Large intestine (tissue), 3 donors: ENCODE data around the gene ZNF763. TPM values are rescaled to one million over a fixed set of nuclear protein-coding genes. Genes with fewer than 3 reads are reported as not detected.
A peak's percentile ranks its signal among the peaks of the same experiment; 100 is the strongest.

Experiments used
- DNase-seq, 2 donors: peaks; one replicate each; pipeline versions ENCODE4 v3.0.0 to v3.0.0-alpha.2; 2013
- H3K27ac ChIP-seq: one replicate; pipeline ENCODE4 v1.5.1; 2013; ENCODE audit warnings: low read length
- H3K27me3 ChIP-seq: 2 replicates; pipeline ENCODE4 v1.6.1; 2013; ENCODE audit warnings: low read length; ENCODE audit not compliant: control insufficient read depth, insufficient read depth
- H3K36me3 ChIP-seq: 2 replicates; pipeline ENCODE4 v1.6.1; 2013; ENCODE audit warnings: low read length; ENCODE audit not compliant: control insufficient read depth, insufficient read depth
- H3K4me1 ChIP-seq: one replicate; pipeline ENCODE4 v1.6.1; 2013; ENCODE audit warnings: low read length; ENCODE audit not compliant: control insufficient read depth, insufficient read depth
- H3K4me3 ChIP-seq: one replicate; pipeline ENCODE4 v1.5.1; 2013; ENCODE audit warnings: low read length
- H3K9me3 ChIP-seq: one replicate; pipeline ENCODE4 v1.6.1; 2013; ENCODE audit warnings: mild to moderate bottlenecking, low read depth, low read length, moderate library complexity; ENCODE audit not compliant: control insufficient read depth
- WGBS: methylation state at CpG from one replicate; pipeline ENCODE4 v1.1.5; 2013; ENCODE audit warnings: low lambda C conversion rate; ENCODE audit not compliant: insufficient coverage; 5-methylcytosine and 5-hydroxymethylcytosine counted together
- polyA plus RNA-seq: library from polyadenylated mRNA; unstranded; fragments of 120-200 nt; gene quantifications from one replicate; pipeline ENCODE4 v1.2.1, GENCODE V29; 2013

ZNF763 gene
- polyA plus RNA-seq, 1 donor, result 4.4 TPM

GRCh38 chr19:11970174-11970573, 5.3 kb downstream of the ZNF763 start:
- no peaks in the 10 kb centered on the region for H3K4me1 ChIP-seq
- H3K27ac ChIP-seq, result no peak overlapping the region
- H3K9me3 ChIP-seq, result peaks cover 3% of the 10 kb centered on the region
- H3K27me3 ChIP-seq, result no peaks in the 10 kb centered on the region
- H3K4me3 ChIP-seq, result no peak overlapping the region
- WGBS, result no CpG with 5 or more reads among the region's 1 CpG
- no peaks in the 10 kb centered on the region for H3K36me3 ChIP-seq
- no peak for DNase-seq

DNA sequence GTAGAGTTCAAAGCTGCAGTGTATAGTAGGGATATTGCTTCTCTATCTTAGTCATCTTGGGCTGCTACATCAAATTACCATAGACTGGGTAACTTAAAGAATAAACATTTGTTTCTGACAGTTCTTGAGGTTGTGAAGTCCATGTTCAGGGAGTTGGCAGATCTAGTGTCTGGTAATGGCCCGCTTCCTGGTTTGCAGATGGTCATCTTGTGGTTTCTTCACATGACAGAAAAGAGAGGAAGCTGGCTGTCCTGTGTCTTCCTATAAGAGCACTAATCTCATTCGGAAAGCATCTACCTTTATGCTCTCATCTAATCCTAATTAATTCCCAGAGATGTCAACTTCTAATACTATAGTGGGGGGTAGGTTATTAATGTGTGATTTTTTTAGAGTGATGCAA, 6.2 kb downstream of the ZNF763 start:
- no peak overlapping the region for H3K4me3 ChIP-seq
- H3K9me3 ChIP-seq, result peaks cover 6% of the 10 kb centered on the region
- WGBS, result no CpG with 5 or more reads among the region's 2 CpGs
- no peaks in the 10 kb centered on the region for H3K27me3 ChIP-seq
- no peak overlapping the region for H3K27ac ChIP-seq
- no peaks in the 10 kb centered on the region for H3K4me1 ChIP-seq
- H3K36me3 ChIP-seq, result no peaks in the 10 kb centered on the region
- no peak for DNase-seq

DNA sequence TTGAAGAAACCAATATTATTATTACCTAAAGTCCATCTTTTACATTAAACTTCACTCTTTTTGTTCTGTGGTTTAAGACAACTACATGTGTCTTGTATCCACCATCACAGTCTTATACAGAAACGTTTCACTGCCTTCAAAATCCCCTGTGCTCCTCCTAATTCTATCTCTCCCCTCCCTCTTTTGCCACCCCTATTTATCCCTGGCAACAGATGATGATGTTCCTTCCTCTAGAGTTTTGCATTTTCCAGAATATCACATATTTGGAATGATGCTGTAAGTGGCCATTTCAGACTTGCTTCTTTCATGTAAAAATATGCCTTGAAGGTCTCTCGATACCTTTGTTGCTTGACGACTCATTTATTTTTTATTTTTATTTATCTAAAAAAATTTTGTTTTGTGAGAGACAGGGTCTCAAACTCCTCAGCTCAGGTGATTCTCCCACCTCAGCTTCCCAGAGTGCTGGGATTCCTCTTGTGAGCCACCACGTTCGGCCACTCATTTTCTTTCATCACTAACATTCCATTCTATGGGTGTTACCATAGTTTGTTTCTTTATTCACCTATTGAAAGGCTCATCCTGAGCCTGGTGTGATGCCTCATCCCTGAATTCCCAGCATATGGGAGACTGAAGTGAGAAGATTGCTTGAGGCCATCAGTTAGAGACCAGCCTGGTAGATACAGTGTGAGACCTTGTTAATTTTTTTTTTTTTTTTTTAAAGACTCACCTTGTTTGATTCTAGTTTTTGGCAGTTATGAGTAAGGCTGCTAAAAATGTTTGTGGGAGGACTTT, 8.4 kb downstream of the ZNF763 start:
- WGBS, result 95% methylated on average over 2 of the region's 5 CpGs

GRCh38 chr19:11978492-11979100, 13.8 kb downstream of the ZNF763 start:
- Histone ChIP-seq H3K4me3 (no peak overlapping the region), H3K9me3 (peaks cover 33% of the 10 kb centered on the region), H3K4me1 (no peaks in the 10 kb centered on the region), H3K27ac (no peak overlapping the region), H3K27me3 (no peaks in the 10 kb centered on the region), H3K36me3 (peaks cover 17% of the 10 kb centered on the region)
- WGBS, result 100% methylated on average over 4 of the region's 9 CpGs
- DNase-seq, result no peak

More for the DNA sequence above, 8.4 kb downstream of the ZNF763 start:
- DNase-seq, result no peak
- H3K9me3 ChIP-seq, result peaks cover 8% of the 10 kb centered on the region
- H3K27me3 ChIP-seq, result no peaks in the 10 kb centered on the region
- no peaks in the 10 kb centered on the region for H3K4me1 ChIP-seq
- H3K36me3 ChIP-seq, result peaks cover 12% of the 10 kb centered on the region
- no peak overlapping the region for H3K27ac ChIP-seq
- H3K4me3 ChIP-seq, result no peak overlapping the region

- WGBS, result no CpG with 5 or more reads among the region's 4 CpGs
- H3K27ac ChIP-seq, result no peak overlapping the region
- peaks cover 17% of the 10 kb centered on the region for H3K36me3 ChIP-seq
- DNase-seq, result no peak
- no peak overlapping the region for H3K4me3 ChIP-seq
- no peaks in the 10 kb centered on the region for H3K4me1 ChIP-seq
- H3K9me3 ChIP-seq, result peaks cover 33% of the 10 kb centered on the region
- no peaks in the 10 kb centered on the region for H3K27me3 ChIP-seq
These were observed 14.7 kb downstream of the ZNF763 start for GRCh38 chr19:11979527-11979926.

- H3K36me3 ChIP-seq, result peaks cover 10% of the 10 kb centered on the region
- H3K9me3 ChIP-seq, result peaks cover 25% of the 10 kb centered on the region
- H3K27me3 ChIP-seq, result no peaks in the 10 kb centered on the region
- no peak for DNase-seq
- no peak overlapping the region for H3K27ac ChIP-seq
- H3K4me1 ChIP-seq, result no peaks in the 10 kb centered on the region
- no CpG with 5 or more reads among the region's 4 CpGs for WGBS
- H3K4me3 ChIP-seq, result no peak overlapping the region
These were observed 17.7 kb downstream of the ZNF763 start for GRCh38 chr19:11982526-11982925.

DNA sequence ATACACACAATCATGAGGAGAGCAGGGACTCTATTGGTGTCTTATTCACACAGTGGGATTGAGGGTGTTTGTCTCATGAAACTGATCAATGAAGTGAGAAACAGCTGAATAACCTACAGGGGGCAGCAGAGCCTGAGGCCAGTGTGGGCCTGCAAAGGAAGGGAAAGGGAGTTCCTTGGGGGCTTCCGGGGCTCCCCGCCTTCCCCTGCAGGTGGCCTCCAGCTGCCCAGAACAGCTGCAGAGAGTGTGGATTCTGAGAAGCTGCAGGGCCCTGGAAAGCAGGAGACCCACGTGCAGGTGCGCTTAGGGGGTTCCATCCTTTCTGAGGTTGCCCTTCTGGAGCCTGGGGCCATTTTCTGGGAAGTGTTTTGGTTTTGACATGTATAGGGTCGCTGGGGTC, 20.1 kb downstream of the ZNF763 start:
- DNase-seq, result no peak
- no peaks in the 10 kb centered on the region for H3K36me3 ChIP-seq
- H3K4me3 ChIP-seq, result no peak overlapping the region
- no CpG with 5 or more reads among the region's 5 CpGs for WGBS
- H3K4me1 ChIP-seq, result no peaks in the 10 kb centered on the region
- no peaks in the 10 kb centered on the region for H3K27me3 ChIP-seq
- peaks cover 16% of the 10 kb centered on the region for H3K9me3 ChIP-seq
- no peak overlapping the region for H3K27ac ChIP-seq

GRCh38 chr19:11986754-11987153, 21.9 kb downstream of the ZNF763 start:
- Histone ChIP-seq H3K27me3 (no peaks in the 10 kb centered on the region), H3K36me3 (no peaks in the 10 kb centered on the region), H3K4me1 (no peaks in the 10 kb centered on the region), H3K27ac (no peak overlapping the region), H3K9me3 (peaks cover 5% of the 10 kb centered on the region), H3K4me3 (no peak overlapping the region)
- no CpG with 5 or more reads among the region's 17 CpGs for WGBS
- DNase-seq, result no peak

GRCh38 chr19:11987405-11988281, 22.8 kb downstream of the ZNF763 start:
- H3K36me3 ChIP-seq, result no peaks in the 10 kb centered on the region
- H3K9me3 ChIP-seq, result peaks cover 1% of the 10 kb centered on the region
- peak overlapping the region; percentile 86 for H3K4me3 ChIP-seq
- H3K4me1 ChIP-seq, result no peaks in the 10 kb centered on the region
- H3K27ac ChIP-seq, result peak overlapping the region; percentile 69
- WGBS, result 0% methylated on average over 2 of the region's 54 CpGs
- no peaks in the 10 kb centered on the region for H3K27me3 ChIP-seq
- DNase-seq, result peak; percentile 86 to 93

DNA sequence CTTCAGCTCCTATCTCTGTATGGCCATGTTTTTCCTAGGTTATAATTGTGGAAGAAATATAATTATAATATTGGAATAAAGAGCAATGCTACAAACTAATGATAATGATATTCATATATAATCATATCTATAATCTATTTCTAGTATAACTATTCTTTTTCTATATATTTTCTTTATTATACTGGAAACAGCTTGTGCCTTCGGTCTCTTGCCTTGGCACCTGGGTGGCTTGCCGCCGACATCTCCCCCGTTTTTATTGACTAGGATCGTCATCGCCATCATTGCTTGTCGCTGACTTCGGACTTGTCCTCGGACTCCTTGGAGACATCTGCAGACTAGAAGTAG, 24.2 kb downstream of the ZNF763 start:
- DNase-seq, result no peak
- Histone ChIP-seq H3K4me1 (no peaks in the 10 kb centered on the region), H3K27me3 (no peaks in the 10 kb centered on the region), H3K4me3 (no peak overlapping the region), H3K27ac (no peak overlapping the region), H3K9me3 (no peaks in the 10 kb centered on the region), H3K36me3 (no peaks in the 10 kb centered on the region)
- 80% methylated on average over 3 of the region's 9 CpGs for WGBS
